ENCODE data around the gene TELO2.

GRCh38 chr16:1527836-1528811 is 35.0 kb downstream of the TELO2 start:
- TF ChIP-seq CTCF (IDR thresholded peaks at IDR 0.05) (no peak), ZFX (IDR thresholded peaks at IDR 0.05; ENCODE audit: borderline replicate concordance) (no peak)
